GM12878 (cell line): ENCODE results near the gene PSMD13. TPM values are rescaled to one million over a fixed set of nuclear protein-coding genes. Genes with fewer than 3 reads are reported as not detected.

ENCODE experiments used
- BACH1 ChIP-seq: fragments of 450-650 bp; IDR thresholded peaks from 2 replicates; pipeline ENCODE4 v1.6.1; 2017; ENCODE audit warnings: mild to moderate bottlenecking, borderline replicate concordance
- HDAC6 ChIP-seq: fragments of 200-600 bp; sonication (generic); IDR thresholded peaks from one replicate; pipeline ENCODE4 v1.8.0; 2017; ENCODE audit warnings: antibody characterized with exemption; ENCODE audit not compliant: unreplicated experiment
- MEF2B ChIP-seq: fragments of 450-650 bp; IDR thresholded peaks from 2 replicates; pipeline ENCODE4 v1.6.1; 2018; ENCODE audit warnings: mild to moderate bottlenecking, moderate library complexity; ENCODE audit not compliant: partially characterized antibody, poor library complexity, severe bottlenecking
- NFXL1 ChIP-seq: fragments of 450-650 bp; IDR thresholded peaks from 2 replicates; pipeline ENCODE4 v1.6.1; 2017; ENCODE audit warnings: antibody characterized with exemption, mild to moderate bottlenecking, borderline replicate concordance
- NR2C2 ChIP-seq: IDR thresholded peaks from 2 replicates; pipeline ENCODE4 v1.6.1; 2011; ENCODE audit warnings: borderline replicate concordance, low read depth; ENCODE audit not compliant: control insufficient read depth, insufficient read length
- RAD51 ChIP-seq: fragments of 450-650 bp; IDR thresholded peaks from 2 replicates; pipeline ENCODE4 v1.6.1; 2016; ENCODE audit warnings: moderate library complexity, mild to moderate bottlenecking, inconsistent platforms
- STAT1 ChIP-seq: fragments of 450-650 bp; conservative IDR thresholded peaks from 2 replicates; pipeline ENCODE4 v1.6.1; 2014; ENCODE audit warnings: antibody characterized with exemption, mild to moderate bottlenecking
- TCF12 ChIP-seq: IDR thresholded peaks from 2 replicates; pipeline ENCODE4 v1.6.1; 2011; ENCODE audit warnings: low read depth, mild to moderate bottlenecking, low read length
- TCF3 ChIP-seq: IDR thresholded peaks from 2 replicates; pipeline ENCODE4 v1.6.1; 2012; ENCODE audit warnings: low read depth, mild to moderate bottlenecking, low read length, borderline replicate concordance; ENCODE audit not compliant: insufficient read depth
- ZBED1 ChIP-seq: IDR thresholded peaks from 2 replicates; pipeline ENCODE4 v1.6.1; 2016; ENCODE audit warnings: borderline replicate concordance
- ZNF274 ChIP-seq: IDR thresholded peaks from one replicate; pipeline ENCODE4 v1.8.0; 2011; ENCODE audit not compliant: insufficient read length, insufficient read depth
- ZSCAN29 ChIP-seq: fragments of 450-650 bp; IDR thresholded peaks from 2 replicates; pipeline ENCODE4 v1.6.1; 2017; ENCODE audit warnings: mild to moderate bottlenecking, moderate library complexity
- polyA plus RNA-seq, 11 experiments: library from polyadenylated mRNA; depleted of rRNA in 4 of 11; unstranded in 6 of 11; stranded (reverse) in 5 of 11; fragments of >200 nt; fragmentation: Nextera tagmentation in 4 of 11; fragmentation: Illumina TruSeq in 1 of 11; extraction: Ambion mirVana in 4 of 11; extraction: Trizol in 1 of 11; gene quantifications; 1 replicate in 1 of 11; 2 replicates in 10 of 11; pipeline versions ENCODE4 v1.2.1 to v1.2.3, GENCODE V29; 2011 to 2016; ENCODE audit warnings: inconsistent platforms in 2 of 11, missing spikeins in 2 of 11, low read depth in 1 of 11
- total RNA-seq, 4 experiments: library from RNA; depleted of rRNA in 3 of 4; stranded (reverse); fragments of >200 nt in 3 of 4; fragmentation: Illumina TruSeq in 1 of 4; extraction: Trizol in 1 of 4; gene quantifications; 2 replicates each; pipeline versions ENCODE4 v1.2.1 to v1.2.3, GENCODE V29; 2013 to 2021
- TF ChIP-seq, protein P1 (sequence below): IDR thresholded peaks from 2 replicates; pipeline ENCODE4 v1.6.1; 2012; ENCODE audit warnings: low read depth, low read length, improper control_type of control experiment
- TF ChIP-seq, protein P2 (sequence below): IDR thresholded peaks from 2 replicates; pipeline ENCODE4 v1.6.1; 2012; ENCODE audit warnings: low read depth, low read length, improper control_type of control experiment
- TF ChIP-seq, protein P3 (sequence below), 3 experiments: IDR thresholded peaks in 2 of 3; conservative IDR thresholded peaks in 1 of 3; 2 replicates each; pipeline ENCODE4 v1.5.1; 2011; ENCODE audit warnings: low read depth in 3 of 3, low read length in 3 of 3, mild to moderate bottlenecking in 3 of 3, control low read depth in 2 of 3, moderate library complexity in 2 of 3, inconsistent platforms in 1 of 3, mixed read lengths in 1 of 3; ENCODE audit not compliant: control insufficient read depth in 2 of 3, insufficient read depth in 1 of 3; ENCODE audit errors: extremely low read depth in 1 of 3
- TF ChIP-seq, protein P4 (sequence below): fragments of 450-650 bp; formaldehyde crosslinking; IDR thresholded peaks from 2 replicates; pipeline ENCODE4 v1.4.0; 2022; ENCODE audit warnings: mild to moderate bottlenecking, moderate library complexity
- TF ChIP-seq, protein P5 (sequence below): fragments of 450-650 bp; conservative IDR thresholded peaks from 2 replicates; pipeline ENCODE4 v1.6.1; 2017; ENCODE audit warnings: mild to moderate bottlenecking, moderate library complexity

PSMD13 gene
- total and polyA plus RNA-seq, 10 of the 15 experiments (the other 5 are each of a cell fraction or from before 2014, with no cell fraction given) = 141 to 303 (median 177) TPM

DNA sequence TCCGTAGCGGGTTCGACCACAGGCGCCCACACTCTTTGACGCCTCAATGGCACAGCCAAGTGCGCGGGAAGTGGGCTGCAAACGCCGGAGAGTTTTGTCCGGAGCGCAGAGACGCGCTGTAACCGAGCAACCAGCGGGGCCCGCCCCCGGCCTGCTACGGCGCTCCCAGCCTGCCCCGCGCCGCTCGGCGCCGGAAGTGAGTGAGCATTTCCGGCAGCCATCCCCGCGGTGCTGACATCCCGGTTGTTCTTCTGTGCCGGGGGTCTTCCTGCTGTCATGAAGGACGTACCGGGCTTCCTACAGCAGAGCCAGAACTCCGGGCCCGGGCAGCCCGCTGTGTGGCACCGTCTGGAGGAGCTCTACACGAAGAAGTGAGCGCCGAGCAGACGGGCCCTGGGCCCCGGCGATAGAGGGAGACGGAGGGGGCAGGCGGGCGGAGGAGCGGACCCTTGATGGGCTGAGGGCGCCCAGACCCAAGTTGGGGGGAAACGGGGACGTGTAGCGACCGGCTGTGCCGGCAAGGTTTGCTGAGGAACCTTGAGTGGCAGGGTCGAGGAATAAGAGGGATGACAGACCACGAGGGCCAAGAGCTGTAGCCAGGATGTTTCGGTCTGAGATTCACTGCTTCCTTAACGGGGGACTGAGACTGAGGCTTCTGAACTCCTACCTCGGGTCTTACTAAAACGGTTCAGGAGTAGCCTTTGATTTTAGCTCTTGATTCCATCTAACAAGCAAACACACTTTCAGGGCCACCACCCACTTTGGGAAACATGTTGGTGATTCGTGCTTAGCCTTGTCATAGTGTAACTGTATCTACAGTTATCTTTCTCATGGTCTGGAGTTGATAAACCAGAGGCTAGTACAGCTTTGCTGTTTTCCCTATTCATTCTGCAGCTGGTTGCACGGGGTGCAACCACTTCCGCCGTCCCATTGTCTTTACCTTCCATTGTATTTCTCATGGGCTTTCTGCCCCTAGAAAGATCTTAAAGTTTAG lies at the start of gene PSMD13 (continued):
- TF ChIP-seq, protein P1, sequence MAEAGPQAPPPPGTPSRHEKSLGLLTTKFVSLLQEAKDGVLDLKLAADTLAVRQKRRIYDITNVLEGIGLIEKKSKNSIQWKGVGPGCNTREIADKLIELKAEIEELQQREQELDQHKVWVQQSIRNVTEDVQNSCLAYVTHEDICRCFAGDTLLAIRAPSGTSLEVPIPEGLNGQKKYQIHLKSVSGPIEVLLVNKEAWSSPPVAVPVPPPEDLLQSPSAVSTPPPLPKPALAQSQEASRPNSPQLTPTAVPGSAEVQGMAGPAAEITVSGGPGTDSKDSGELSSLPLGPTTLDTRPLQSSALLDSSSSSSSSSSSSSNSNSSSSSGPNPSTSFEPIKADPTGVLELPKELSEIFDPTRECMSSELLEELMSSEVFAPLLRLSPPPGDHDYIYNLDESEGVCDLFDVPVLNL = peak; percentile 56; the same call in 1 of the 2 replicates
- TF ChIP-seq ZSCAN29 (no peak), TCF12 (no peak), BACH1 (0 out of 2 replicates have a peak, but pooled peaks have one; percentile 13), ZBED1 (peak; percentile 38; the same call in 1 of the 2 replicates), TCF3 (no peak), HDAC6 (no peak), STAT1 (no peak), MEF2B (no peak), NR2C2 (no peak), ZNF274 (no peak), NFXL1 (no peak), RAD51 (no peak)
- TF ChIP-seq, protein P2, sequence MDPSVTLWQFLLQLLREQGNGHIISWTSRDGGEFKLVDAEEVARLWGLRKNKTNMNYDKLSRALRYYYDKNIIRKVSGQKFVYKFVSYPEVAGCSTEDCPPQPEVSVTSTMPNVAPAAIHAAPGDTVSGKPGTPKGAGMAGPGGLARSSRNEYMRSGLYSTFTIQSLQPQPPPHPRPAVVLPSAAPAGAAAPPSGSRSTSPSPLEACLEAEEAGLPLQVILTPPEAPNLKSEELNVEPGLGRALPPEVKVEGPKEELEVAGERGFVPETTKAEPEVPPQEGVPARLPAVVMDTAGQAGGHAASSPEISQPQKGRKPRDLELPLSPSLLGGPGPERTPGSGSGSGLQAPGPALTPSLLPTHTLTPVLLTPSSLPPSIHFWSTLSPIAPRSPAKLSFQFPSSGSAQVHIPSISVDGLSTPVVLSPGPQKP = peak; percentile 83
- TF ChIP-seq, protein P3, sequence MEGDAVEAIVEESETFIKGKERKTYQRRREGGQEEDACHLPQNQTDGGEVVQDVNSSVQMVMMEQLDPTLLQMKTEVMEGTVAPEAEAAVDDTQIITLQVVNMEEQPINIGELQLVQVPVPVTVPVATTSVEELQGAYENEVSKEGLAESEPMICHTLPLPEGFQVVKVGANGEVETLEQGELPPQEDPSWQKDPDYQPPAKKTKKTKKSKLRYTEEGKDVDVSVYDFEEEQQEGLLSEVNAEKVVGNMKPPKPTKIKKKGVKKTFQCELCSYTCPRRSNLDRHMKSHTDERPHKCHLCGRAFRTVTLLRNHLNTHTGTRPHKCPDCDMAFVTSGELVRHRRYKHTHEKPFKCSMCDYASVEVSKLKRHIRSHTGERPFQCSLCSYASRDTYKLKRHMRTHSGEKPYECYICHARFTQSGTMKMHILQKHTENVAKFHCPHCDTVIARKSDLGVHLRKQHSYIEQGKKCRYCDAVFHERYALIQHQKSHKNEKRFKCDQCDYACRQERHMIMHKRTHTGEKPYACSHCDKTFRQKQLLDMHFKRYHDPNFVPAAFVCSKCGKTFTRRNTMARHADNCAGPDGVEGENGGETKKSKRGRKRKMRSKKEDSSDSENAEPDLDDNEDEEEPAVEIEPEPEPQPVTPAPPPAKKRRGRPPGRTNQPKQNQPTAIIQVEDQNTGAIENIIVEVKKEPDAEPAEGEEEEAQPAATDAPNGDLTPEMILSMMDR (IDR thresholded peaks at IDR 0.05 in 2 of 3, conservative IDR thresholded peaks at IDR 0.05 in 1 of 3; ENCODE audit: control insufficient read depth in 2 of 3, extremely low read depth in 1 of 3, insufficient read depth in 1 of 3, low read depth in 3 of 3, low read length in 3 of 3) = no peak
- TF ChIP-seq, protein P4, sequence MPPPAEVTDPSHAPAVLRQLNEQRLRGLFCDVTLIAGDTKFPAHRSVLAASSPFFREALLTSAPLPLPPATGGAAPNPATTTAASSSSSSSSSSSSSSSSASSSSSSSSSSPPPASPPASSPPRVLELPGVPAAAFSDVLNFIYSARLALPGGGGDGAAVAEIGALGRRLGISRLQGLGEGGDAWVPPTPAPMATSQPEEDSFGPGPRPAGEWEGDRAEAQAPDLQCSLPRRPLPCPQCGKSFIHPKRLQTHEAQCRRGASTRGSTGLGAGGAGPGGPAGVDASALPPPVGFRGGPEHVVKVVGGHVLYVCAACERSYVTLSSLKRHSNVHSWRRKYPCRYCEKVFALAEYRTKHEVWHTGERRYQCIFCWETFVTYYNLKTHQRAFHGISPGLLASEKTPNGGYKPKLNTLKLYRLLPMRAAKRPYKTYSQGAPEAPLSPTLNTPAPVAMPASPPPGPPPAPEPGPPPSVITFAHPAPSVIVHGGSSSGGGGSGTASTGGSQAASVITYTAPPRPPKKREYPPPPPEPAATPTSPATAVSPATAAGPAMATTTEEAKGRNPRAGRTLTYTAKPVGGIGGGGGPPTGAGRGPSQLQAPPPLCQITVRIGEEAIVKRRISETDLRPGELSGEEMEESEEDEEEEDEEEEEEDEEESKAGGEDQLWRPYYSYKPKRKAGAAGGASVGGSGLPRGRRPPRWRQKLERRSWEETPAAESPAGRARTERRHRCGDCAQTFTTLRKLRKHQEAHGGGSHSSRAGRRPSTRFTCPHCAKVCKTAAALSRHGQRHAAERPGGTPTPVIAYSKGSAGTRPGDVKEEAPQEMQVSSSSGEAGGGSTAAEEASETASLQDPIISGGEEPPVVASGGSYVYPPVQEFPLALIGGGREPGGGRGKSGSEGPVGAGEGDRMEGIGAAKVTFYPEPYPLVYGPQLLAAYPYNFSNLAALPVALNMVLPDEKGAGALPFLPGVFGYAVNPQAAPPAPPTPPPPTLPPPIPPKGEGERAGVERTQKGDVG = no peak
- TF ChIP-seq, protein P5, sequence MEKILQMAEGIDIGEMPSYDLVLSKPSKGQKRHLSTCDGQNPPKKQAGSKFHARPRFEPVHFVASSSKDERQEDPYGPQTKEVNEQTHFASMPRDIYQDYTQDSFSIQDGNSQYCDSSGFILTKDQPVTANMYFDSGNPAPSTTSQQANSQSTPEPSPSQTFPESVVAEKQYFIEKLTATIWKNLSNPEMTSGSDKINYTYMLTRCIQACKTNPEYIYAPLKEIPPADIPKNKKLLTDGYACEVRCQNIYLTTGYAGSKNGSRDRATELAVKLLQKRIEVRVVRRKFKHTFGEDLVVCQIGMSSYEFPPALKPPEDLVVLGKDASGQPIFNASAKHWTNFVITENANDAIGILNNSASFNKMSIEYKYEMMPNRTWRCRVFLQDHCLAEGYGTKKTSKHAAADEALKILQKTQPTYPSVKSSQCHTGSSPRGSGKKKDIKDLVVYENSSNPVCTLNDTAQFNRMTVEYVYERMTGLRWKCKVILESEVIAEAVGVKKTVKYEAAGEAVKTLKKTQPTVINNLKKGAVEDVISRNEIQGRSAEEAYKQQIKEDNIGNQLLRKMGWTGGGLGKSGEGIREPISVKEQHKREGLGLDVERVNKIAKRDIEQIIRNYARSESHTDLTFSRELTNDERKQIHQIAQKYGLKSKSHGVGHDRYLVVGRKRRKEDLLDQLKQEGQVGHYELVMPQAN = peak; percentile 97
